HepG2 (cell line): Measurements from ENCODE around the gene ATP6V1G2. TPM values are rescaled to one million over a fixed set of nuclear protein-coding genes. Genes with fewer than 3 reads are reported as not detected.
A peak's percentile ranks its signal among the peaks of the same experiment; 100 is the strongest.

ENCODE experiments used
- CBFB ChIP-seq: sonication (generic); formaldehyde crosslinking; IDR thresholded peaks from 2 replicates; pipeline ENCODE4 v1.4.0; 2020; ENCODE audit warnings: missing genetic modification reagents
- CBX5 ChIP-seq: sonication (generic); formaldehyde crosslinking; IDR thresholded peaks from 2 replicates; pipeline ENCODE4 v1.4.0; 2020; ENCODE audit warnings: missing genetic modification reagents, borderline replicate concordance
- DNMT3B ChIP-seq: conservative IDR thresholded peaks from 2 replicates; pipeline ENCODE4 v1.6.1; 2016; ENCODE audit warnings: missing biosample characterization, control low read depth
- HDAC6 ChIP-seq: fragments of 200-600 bp; sonication (generic); IDR thresholded peaks from 2 replicates; pipeline ENCODE4 v1.7.0; 2017; ENCODE audit warnings: mild to moderate bottlenecking, antibody characterized with exemption, low read length, low read depth
- HOXA7 ChIP-seq: sonication (generic); formaldehyde crosslinking; IDR thresholded peaks from 2 replicates; pipeline ENCODE4 v1.8.1; 2022; ENCODE audit warnings: mild to moderate bottlenecking, missing genetic modification reagents, moderate library complexity
- KLF16 ChIP-seq, 2 experiments: sonication (generic) in 1 of 2; formaldehyde crosslinking in 1 of 2; IDR thresholded peaks; 2 replicates each; pipeline versions ENCODE4 v1.6.1 to v1.8.0; 2016 to 2023; ENCODE audit warnings: missing genetic modification reagents in 2 of 2, missing compliant biosample characterization in 1 of 2
- LCORL ChIP-seq, 2 experiments: fragments of 450-650 bp in 1 of 2; sonication (generic) in 1 of 2; formaldehyde crosslinking in 1 of 2; IDR thresholded peaks; 2 replicates each; pipeline versions ENCODE4 v1.5.0 to v1.6.1; 2017 to 2020; ENCODE audit warnings: antibody characterized with exemption in 1 of 2, missing genetic modification reagents in 1 of 2
- NPAS2 ChIP-seq: sonication (generic); formaldehyde crosslinking; IDR thresholded peaks from 2 replicates; pipeline ENCODE4 v1.8.0; 2022; ENCODE audit warnings: mild to moderate bottlenecking, missing genetic modification reagents, borderline replicate concordance
- ONECUT2 ChIP-seq: sonication (generic); formaldehyde crosslinking; IDR thresholded peaks from 2 replicates; pipeline ENCODE4 v1.4.0; 2020; ENCODE audit warnings: missing genetic modification reagents
- SIX4 ChIP-seq: sonication (generic); formaldehyde crosslinking; IDR thresholded peaks from 2 replicates; pipeline ENCODE4 v1.4.0; 2020; ENCODE audit warnings: missing genetic modification reagents
- SMYD3 ChIP-seq: sonication (generic); formaldehyde crosslinking; IDR thresholded peaks from 2 replicates; pipeline ENCODE4 v1.8.1; 2023; ENCODE audit warnings: mild to moderate bottlenecking, missing genetic modification reagents
- STAT5B ChIP-seq: sonication (generic); formaldehyde crosslinking; IDR thresholded peaks from 2 replicates; pipeline ENCODE4 v1.4.0; 2020; ENCODE audit warnings: missing genetic modification reagents
- ZBTB37 ChIP-seq: sonication (generic); formaldehyde crosslinking; IDR thresholded peaks from 2 replicates; pipeline ENCODE4 v1.4.0; 2020; ENCODE audit warnings: mild to moderate bottlenecking, missing genetic modification reagents
- ZKSCAN1 ChIP-seq: fragments of 150-350 bp; IDR thresholded peaks from 2 replicates; pipeline ENCODE4 v1.6.1; 2014; ENCODE audit warnings: low read length
- ZNF10 ChIP-seq: sonication (generic); formaldehyde crosslinking; IDR thresholded peaks from 2 replicates; pipeline ENCODE4 v1.4.0; 2020; ENCODE audit warnings: mild to moderate bottlenecking, low read depth, missing genetic modification reagents, borderline replicate concordance
- ZNF20 ChIP-seq: sonication (generic); formaldehyde crosslinking; IDR thresholded peaks from 2 replicates; pipeline ENCODE4 v1.4.0; 2020; ENCODE audit warnings: mild to moderate bottlenecking, moderate library complexity, missing genetic modification reagents
- ZNF292 ChIP-seq: sonication (generic); formaldehyde crosslinking; IDR thresholded peaks from 2 replicates; pipeline ENCODE4 v1.8.1; 2022; ENCODE audit warnings: mild to moderate bottlenecking, low read depth, missing genetic modification reagents, borderline replicate concordance
- ZNF441 ChIP-seq: sonication (generic); formaldehyde crosslinking; IDR thresholded peaks from 2 replicates; pipeline ENCODE4 v1.7.0; 2021; ENCODE audit warnings: missing genetic modification reagents, borderline replicate concordance
- ZNF784 ChIP-seq: sonication (generic); formaldehyde crosslinking; IDR thresholded peaks from 2 replicates; pipeline ENCODE4 v1.5.1; 2020; ENCODE audit warnings: missing genetic modification reagents, mild to moderate bottlenecking, borderline replicate concordance
- ZSCAN5A ChIP-seq: sonication (generic); formaldehyde crosslinking; IDR thresholded peaks from 2 replicates; pipeline ENCODE4 v1.8.0; 2022; ENCODE audit warnings: mild to moderate bottlenecking, missing genetic modification reagents, borderline replicate concordance
- ZSCAN9 ChIP-seq: IDR thresholded peaks from 2 replicates; pipeline ENCODE4 v1.6.1; 2016; ENCODE audit warnings: borderline replicate concordance
- ZZZ3 ChIP-seq: sonication (generic); formaldehyde crosslinking; IDR thresholded peaks from 2 replicates; pipeline ENCODE4 v1.4.0; 2020; ENCODE audit warnings: missing genetic modification reagents, mild to moderate bottlenecking, borderline replicate concordance
- polyA plus RNA-seq, 8 experiments: library from polyadenylated mRNA; depleted of rRNA in 3 of 8; stranded (reverse) in 7 of 8; unstranded in 1 of 8; fragments of >200 nt; fragmentation: Illumina TruSeq in 4 of 8; extraction: Trizol in 4 of 8; gene quantifications; 2 replicates each; pipeline versions ENCODE4 v1.2.1 to v1.2.3, GENCODE V29; 2011 to 2016; ENCODE audit warnings: low read depth in 4 of 8, missing spikeins in 1 of 8, mixed read lengths in 1 of 8; ENCODE audit not compliant: insufficient read depth in 1 of 8
- total RNA-seq, 5 experiments: library from RNA; depleted of rRNA; stranded (reverse); fragments of >200 nt; fragmentation: Illumina TruSeq; extraction: Trizol; gene quantifications; 2 replicates each; pipeline ENCODE4 v1.2.3, GENCODE V29; 2016; ENCODE audit warnings: low read depth in 1 of 5
- TF ChIP-seq, protein P1 (sequence below): sonication (generic); formaldehyde crosslinking; IDR thresholded peaks from 2 replicates; pipeline ENCODE4 v1.5.0; 2020; ENCODE audit warnings: mild to moderate bottlenecking, missing genetic modification reagents
- TF ChIP-seq, protein P2 (sequence below): sonication (generic); formaldehyde crosslinking; IDR thresholded peaks from 2 replicates; pipeline ENCODE4 v1.8.1; 2023; ENCODE audit warnings: mild to moderate bottlenecking, missing genetic modification reagents

ATP6V1G2 gene
- total and polyA plus RNA-seq, 2 of the 13 experiments (the other 11 are each of a cell fraction or from before 2014, with no cell fraction given): 0.27 to 0.83 TPM

GRCh38 chr6:31580807-31581433 is 34.5 kb upstream of the ATP6V1G2 start (continued):
- TF ChIP-seq ZSCAN5A (CRISPR knock-in tag): 0 out of 2 replicates have a peak, but pooled peaks have one; percentile 60
- TF ChIP-seq ZNF441: no peak; the same call in 1 of the 2 replicates
- no peak for TF ChIP-seq ZNF20 (CRISPR knock-in tag)
- no peak for TF ChIP-seq LCORL (IDR thresholded peaks at IDR 0.05)
- peak; percentile 87 for TF ChIP-seq LCORL (CRISPR knock-in tag; IDR thresholded peaks at IDR 0.05)
- no peak; the same call in 1 of the 2 replicates for TF ChIP-seq ZSCAN9 (CRISPR knock-in tag)
- no peak for TF ChIP-seq ONECUT2
- TF ChIP-seq SIX4: no peak
- peak; percentile 68; the same call in 1 of the 2 replicates for TF ChIP-seq CBFB (CRISPR knock-in tag)
- no peak for TF ChIP-seq DNMT3B
- TF ChIP-seq KLF16 (CRISPR knock-in tag; IDR thresholded peaks at IDR 0.05): peak in 1 of 2 experiments; percentile 78; a peak in 2 of 4 replicates
- TF ChIP-seq, protein P1, sequence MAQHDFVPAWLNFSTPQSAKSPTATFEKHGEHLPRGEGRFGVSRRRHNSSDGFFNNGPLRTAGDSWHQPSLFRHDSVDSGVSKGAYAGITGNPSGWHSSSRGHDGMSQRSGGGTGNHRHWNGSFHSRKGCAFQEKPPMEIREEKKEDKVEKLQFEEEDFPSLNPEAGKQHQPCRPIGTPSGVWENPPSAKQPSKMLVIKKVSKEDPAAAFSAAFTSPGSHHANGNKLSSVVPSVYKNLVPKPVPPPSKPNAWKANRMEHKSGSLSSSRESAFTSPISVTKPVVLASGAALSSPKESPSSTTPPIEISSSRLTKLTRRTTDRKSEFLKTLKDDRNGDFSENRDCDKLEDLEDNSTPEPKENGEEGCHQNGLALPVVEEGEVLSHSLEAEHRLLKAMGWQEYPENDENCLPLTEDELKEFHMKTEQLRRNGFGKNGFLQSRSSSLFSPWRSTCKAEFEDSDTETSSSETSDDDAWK (CRISPR knock-in tag): no peak
- TF ChIP-seq HOXA7 (CRISPR knock-in tag): no peak
- no peak for TF ChIP-seq ZNF10 (CRISPR knock-in tag)
- no peak for TF ChIP-seq ZKSCAN1
- TF ChIP-seq ZNF784: no peak
- TF ChIP-seq NPAS2: no peak
- TF ChIP-seq SMYD3 (CRISPR knock-in tag): no peak
- TF ChIP-seq ZZZ3: no peak
- peak; percentile 29; the same call in 1 of the 2 replicates for TF ChIP-seq ZNF292
- no peak for TF ChIP-seq STAT5B (CRISPR knock-in tag)
- TF ChIP-seq ZBTB37 (CRISPR knock-in tag): no peak
- TF ChIP-seq, protein P2, sequence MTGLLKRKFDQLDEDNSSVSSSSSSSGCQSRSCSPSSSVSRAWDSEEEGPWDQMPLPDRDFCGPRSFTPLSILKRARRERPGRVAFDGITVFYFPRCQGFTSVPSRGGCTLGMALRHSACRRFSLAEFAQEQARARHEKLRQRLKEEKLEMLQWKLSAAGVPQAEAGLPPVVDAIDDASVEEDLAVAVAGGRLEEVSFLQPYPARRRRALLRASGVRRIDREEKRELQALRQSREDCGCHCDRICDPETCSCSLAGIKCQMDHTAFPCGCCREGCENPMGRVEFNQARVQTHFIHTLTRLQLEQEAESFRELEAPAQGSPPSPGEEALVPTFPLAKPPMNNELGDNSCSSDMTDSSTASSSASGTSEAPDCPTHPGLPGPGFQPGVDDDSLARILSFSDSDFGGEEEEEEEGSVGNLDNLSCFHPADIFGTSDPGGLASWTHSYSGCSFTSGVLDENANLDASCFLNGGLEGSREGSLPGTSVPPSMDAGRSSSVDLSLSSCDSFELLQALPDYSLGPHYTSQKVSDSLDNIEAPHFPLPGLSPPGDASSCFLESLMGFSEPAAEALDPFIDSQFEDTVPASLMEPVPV: no peak; the same call in 1 of the 2 replicates
- TF ChIP-seq CBX5 (CRISPR knock-in tag): peak; percentile 66; the same call in 1 of the 2 replicates
- TF ChIP-seq HDAC6: no peak
